Panc1 (cell line): ENCODE measurements around the gene TTC3.

Experiments
- POLR2AphosphoS5 ChIP-seq: IDR thresholded peaks from 2 replicates; pipeline ENCODE4 v1.6.1; 2012; ENCODE audit warnings: mild to moderate bottlenecking, low read depth, low read length, moderate library complexity
- TCF7L2 ChIP-seq: IDR thresholded peaks from 2 replicates; pipeline ENCODE4 v1.6.1; 2011; ENCODE audit warnings: mild to moderate bottlenecking, low read depth, low read length, inconsistent platforms
- TF ChIP-seq, protein P1 (sequence below): fragments of 450-650 bp; IDR thresholded peaks from 2 replicates; pipeline ENCODE4 v1.5.1; 2017; ENCODE audit warnings: mild to moderate bottlenecking
- TF ChIP-seq, protein P2 (sequence below), 2 experiments: IDR thresholded peaks; 2 replicates each; pipeline ENCODE4 v1.6.1; 2011 to 2012; ENCODE audit warnings: low read depth in 2 of 2, control low read depth in 1 of 2, low read length in 1 of 2, mild to moderate bottlenecking in 1 of 2, moderate library complexity in 1 of 2; ENCODE audit not compliant: insufficient read depth in 1 of 2

DNA sequence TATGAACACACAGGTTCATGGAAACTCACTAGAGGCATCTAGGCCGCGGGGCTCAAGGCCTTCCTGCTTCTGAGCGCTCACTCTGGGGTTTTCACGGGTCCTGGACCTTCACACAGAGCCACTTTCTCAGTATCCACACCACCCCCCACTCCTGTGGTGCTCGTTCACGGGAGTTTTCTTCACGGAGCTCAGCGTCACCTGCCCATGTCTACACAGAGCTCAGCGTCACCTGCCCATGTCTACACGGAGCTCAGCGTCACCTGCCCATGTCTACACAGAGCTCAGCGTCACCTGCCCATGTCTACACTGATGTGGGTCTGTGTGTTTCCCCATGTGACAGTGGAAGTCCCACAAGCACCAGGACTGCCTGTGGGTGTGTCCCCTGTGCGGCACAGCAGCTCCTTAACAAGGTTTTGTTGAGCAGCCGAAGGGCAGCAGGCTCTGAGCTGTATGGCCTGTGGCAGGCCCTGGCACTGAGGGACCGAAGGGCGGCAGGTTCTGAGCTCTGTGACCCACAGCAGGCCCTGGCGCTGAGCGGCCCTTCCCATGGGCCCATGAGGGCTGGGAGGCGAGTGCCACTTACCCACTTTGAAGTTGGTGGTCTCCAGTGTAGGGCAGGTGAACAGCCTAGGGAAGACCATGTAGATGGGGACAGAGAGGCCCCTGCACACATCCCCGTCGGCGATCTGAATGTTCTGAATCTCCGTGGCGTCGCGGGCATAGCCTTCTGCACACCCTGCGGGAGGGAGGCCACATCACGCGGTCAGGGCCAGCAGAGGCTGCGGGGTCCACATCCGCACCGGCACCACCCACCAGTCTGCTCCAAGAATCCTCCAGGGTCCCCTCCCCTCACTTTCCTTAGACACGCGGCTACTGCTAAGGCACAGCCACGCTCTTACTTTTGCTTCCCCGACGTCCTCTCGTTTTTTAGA is 154.3 kb downstream of the TTC3 start:
- TF ChIP-seq, protein P1, sequence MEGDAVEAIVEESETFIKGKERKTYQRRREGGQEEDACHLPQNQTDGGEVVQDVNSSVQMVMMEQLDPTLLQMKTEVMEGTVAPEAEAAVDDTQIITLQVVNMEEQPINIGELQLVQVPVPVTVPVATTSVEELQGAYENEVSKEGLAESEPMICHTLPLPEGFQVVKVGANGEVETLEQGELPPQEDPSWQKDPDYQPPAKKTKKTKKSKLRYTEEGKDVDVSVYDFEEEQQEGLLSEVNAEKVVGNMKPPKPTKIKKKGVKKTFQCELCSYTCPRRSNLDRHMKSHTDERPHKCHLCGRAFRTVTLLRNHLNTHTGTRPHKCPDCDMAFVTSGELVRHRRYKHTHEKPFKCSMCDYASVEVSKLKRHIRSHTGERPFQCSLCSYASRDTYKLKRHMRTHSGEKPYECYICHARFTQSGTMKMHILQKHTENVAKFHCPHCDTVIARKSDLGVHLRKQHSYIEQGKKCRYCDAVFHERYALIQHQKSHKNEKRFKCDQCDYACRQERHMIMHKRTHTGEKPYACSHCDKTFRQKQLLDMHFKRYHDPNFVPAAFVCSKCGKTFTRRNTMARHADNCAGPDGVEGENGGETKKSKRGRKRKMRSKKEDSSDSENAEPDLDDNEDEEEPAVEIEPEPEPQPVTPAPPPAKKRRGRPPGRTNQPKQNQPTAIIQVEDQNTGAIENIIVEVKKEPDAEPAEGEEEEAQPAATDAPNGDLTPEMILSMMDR: no peak
- TF ChIP-seq POLR2AphosphoS5 (no peak), TCF7L2 (no peak)
- TF ChIP-seq, protein P2, sequence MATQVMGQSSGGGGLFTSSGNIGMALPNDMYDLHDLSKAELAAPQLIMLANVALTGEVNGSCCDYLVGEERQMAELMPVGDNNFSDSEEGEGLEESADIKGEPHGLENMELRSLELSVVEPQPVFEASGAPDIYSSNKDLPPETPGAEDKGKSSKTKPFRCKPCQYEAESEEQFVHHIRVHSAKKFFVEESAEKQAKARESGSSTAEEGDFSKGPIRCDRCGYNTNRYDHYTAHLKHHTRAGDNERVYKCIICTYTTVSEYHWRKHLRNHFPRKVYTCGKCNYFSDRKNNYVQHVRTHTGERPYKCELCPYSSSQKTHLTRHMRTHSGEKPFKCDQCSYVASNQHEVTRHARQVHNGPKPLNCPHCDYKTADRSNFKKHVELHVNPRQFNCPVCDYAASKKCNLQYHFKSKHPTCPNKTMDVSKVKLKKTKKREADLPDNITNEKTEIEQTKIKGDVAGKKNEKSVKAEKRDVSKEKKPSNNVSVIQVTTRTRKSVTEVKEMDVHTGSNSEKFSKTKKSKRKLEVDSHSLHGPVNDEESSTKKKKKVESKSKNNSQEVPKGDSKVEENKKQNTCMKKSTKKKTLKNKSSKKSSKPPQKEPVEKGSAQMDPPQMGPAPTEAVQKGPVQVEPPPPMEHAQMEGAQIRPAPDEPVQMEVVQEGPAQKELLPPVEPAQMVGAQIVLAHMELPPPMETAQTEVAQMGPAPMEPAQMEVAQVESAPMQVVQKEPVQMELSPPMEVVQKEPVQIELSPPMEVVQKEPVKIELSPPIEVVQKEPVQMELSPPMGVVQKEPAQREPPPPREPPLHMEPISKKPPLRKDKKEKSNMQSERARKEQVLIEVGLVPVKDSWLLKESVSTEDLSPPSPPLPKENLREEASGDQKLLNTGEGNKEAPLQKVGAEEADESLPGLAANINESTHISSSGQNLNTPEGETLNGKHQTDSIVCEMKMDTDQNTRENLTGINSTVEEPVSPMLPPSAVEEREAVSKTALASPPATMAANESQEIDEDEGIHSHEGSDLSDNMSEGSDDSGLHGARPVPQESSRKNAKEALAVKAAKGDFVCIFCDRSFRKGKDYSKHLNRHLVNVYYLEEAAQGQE (IDR thresholded peaks at IDR 0.05; ENCODE audit: insufficient read depth in 1 of 2, low read depth in 2 of 2, low read length in 1 of 2): no peak
